GM23338 (cell line): ENCODE data around the gene PTPRQ. TPM values are rescaled to one million over a fixed set of nuclear protein-coding genes. Genes with fewer than 3 reads are reported as not detected.

Experiments used
- ATAC-seq: fragments of 200-7000 bp; cut with Tn5 transposase; 3 replicates; pipeline ENCODE4 v1.9.1; 2020
- DNase-seq: peaks from one replicate; pipeline ENCODE4 v3.0.0-alpha.2; 2015; ENCODE audit warnings: low spot score
- H2AFZ ChIP-seq: fragments of 200-600 bp; sonication (generic); 2 replicates; pipeline ENCODE4 v1.8.0; 2016; ENCODE audit warnings: antibody characterized with exemption, mild to moderate bottlenecking, moderate library complexity
- H3F3A ChIP-seq: fragments of 200-600 bp; sonication (generic); replicated peaks from 2 replicates; pipeline ENCODE4 v1.8.0; 2017; ENCODE audit warnings: antibody characterized with exemption, mixed run types, low read depth
- H3K27ac ChIP-seq: fragments of 200-600 bp; sonication (generic); 2 replicates; pipeline ENCODE4 v1.6.1; 2016; ENCODE audit warnings: low read depth
- H3K27me3 ChIP-seq: fragments of 200-600 bp; sonication (generic); 2 replicates; pipeline ENCODE4 v1.8.0; 2016; ENCODE audit warnings: mild to moderate bottlenecking, mixed run types, moderate library complexity; ENCODE audit not compliant: insufficient read depth
- H3K36me3 ChIP-seq: fragments of 200-600 bp; sonication (generic); 2 replicates; pipeline ENCODE4 v1.8.0; 2016; ENCODE audit warnings: mild to moderate bottlenecking; ENCODE audit not compliant: insufficient read depth
- H3K4me1 ChIP-seq: fragments of 200-600 bp; sonication (generic); 2 replicates; pipeline ENCODE4 v1.8.0; 2016; ENCODE audit warnings: mild to moderate bottlenecking, moderate library complexity; ENCODE audit not compliant: insufficient read depth
- H3K4me2 ChIP-seq: fragments of 200-600 bp; sonication (generic); 2 replicates; pipeline ENCODE4 v1.7.1; 2017; ENCODE audit warnings: mixed run types
- H3K4me3 ChIP-seq: fragments of 200-600 bp; sonication (generic); 2 replicates; pipeline ENCODE4 v1.6.1; 2016; ENCODE audit warnings: mixed run types
- H3K79me2 ChIP-seq: fragments of 200-600 bp; sonication (generic); replicated peaks from 2 replicates; pipeline ENCODE4 v1.8.0; 2017; ENCODE audit warnings: mild to moderate bottlenecking; ENCODE audit not compliant: insufficient read depth
- H3K9me2 ChIP-seq: fragments of 200-600 bp; sonication (generic); 2 replicates; pipeline ENCODE4 v1.8.0; 2017; ENCODE audit not compliant: insufficient read depth
- H4K20me1 ChIP-seq: fragments of 200-600 bp; sonication (generic); replicated peaks from 2 replicates; pipeline ENCODE4 v1.8.0; 2017; ENCODE audit warnings: mild to moderate bottlenecking; ENCODE audit not compliant: insufficient read depth
- H3K27ac Mint-ChIP-seq: 2 replicates; pipeline ENCODE4 v1.8.0; 2020; ENCODE audit warnings: inconsistent platforms, mild to moderate bottlenecking, moderate library complexity, mixed read lengths
- H3K27me3 Mint-ChIP-seq: 3 replicates; pipeline ENCODE4 v1.8.0; 2022; ENCODE audit warnings: low read depth, mild to moderate bottlenecking, moderate library complexity, mixed read lengths, inconsistent platforms; ENCODE audit not compliant: insufficient read depth, poor library complexity
- H3K36me3 Mint-ChIP-seq: 3 replicates; pipeline ENCODE4 v1.8.0; 2021; ENCODE audit warnings: low read depth, mild to moderate bottlenecking, inconsistent platforms, moderate library complexity, mixed read lengths
- H3K4me1 Mint-ChIP-seq: 3 replicates; pipeline ENCODE4 v1.8.0; 2020; ENCODE audit warnings: mild to moderate bottlenecking, inconsistent platforms, mixed read lengths
- H3K4me3 Mint-ChIP-seq: 3 replicates; pipeline ENCODE4 v1.8.0; 2021; ENCODE audit warnings: moderate library complexity, mild to moderate bottlenecking, inconsistent platforms, mixed read lengths
- H3K9me3 Mint-ChIP-seq: 3 replicates; pipeline ENCODE4 v1.8.0; 2020; ENCODE audit warnings: moderate library complexity, mild to moderate bottlenecking, inconsistent platforms, mixed read lengths
- CREB1 ChIP-seq: fragments of 250-450 bp; sonication (Bioruptor Pico); IDR thresholded peaks from 2 replicates; pipeline ENCODE4 v1.5.0; 2020; ENCODE audit warnings: low read depth, mild to moderate bottlenecking, moderate library complexity
- CTCF ChIP-seq, 2 experiments: fragments of 200-600 bp in 1 of 2; sonication (generic) in 1 of 2; conservative IDR thresholded peaks; 2 replicates each; pipeline versions ENCODE4 v1.5.1 to v1.6.1; 2016 to 2017; ENCODE audit warnings: antibody characterized with exemption in 2 of 2, low read depth in 2 of 2, mild to moderate bottlenecking in 2 of 2, moderate library complexity in 1 of 2
- ETS1 ChIP-seq: IDR thresholded peaks from 2 replicates; pipeline ENCODE4 v1.6.1; 2016; ENCODE audit warnings: antibody characterized with exemption
- EZH2 ChIP-seq: fragments of 200-600 bp; sonication (generic); IDR thresholded peaks from one replicate; pipeline ENCODE4 v1.8.0; 2017; ENCODE audit warnings: antibody characterized with exemption, mild to moderate bottlenecking, low read depth; ENCODE audit not compliant: unreplicated experiment
- EZH2phosphoT487 ChIP-seq: fragments of 200-600 bp; sonication (generic); IDR thresholded peaks from one replicate; pipeline ENCODE4 v1.8.1; 2018; ENCODE audit warnings: antibody characterized with exemption; ENCODE audit not compliant: unreplicated experiment
- JUNB ChIP-seq: IDR thresholded peaks from one replicate; pipeline ENCODE4 v1.6.1; 2016; ENCODE audit warnings: antibody characterized with exemption; ENCODE audit not compliant: unreplicated experiment
- NANOG ChIP-seq: IDR thresholded peaks from 2 replicates; pipeline ENCODE4 v1.6.1; 2016; ENCODE audit warnings: antibody characterized with exemption, borderline replicate concordance
- POLR2AphosphoS5 ChIP-seq: IDR thresholded peaks from 2 replicates; pipeline ENCODE4 v1.6.1; 2016; ENCODE audit warnings: antibody characterized with exemption, low read depth
- REST ChIP-seq: IDR thresholded peaks from one replicate; pipeline ENCODE4 v1.6.1; 2018; ENCODE audit warnings: antibody characterized with exemption; ENCODE audit not compliant: unreplicated experiment
- STAT1 ChIP-seq: IDR thresholded peaks from one replicate; pipeline ENCODE4 v1.6.1; 2016; ENCODE audit warnings: antibody characterized with exemption; ENCODE audit not compliant: unreplicated experiment
- ZNF114 ChIP-seq: fragments of 250-450 bp; sonication (Bioruptor Pico); IDR thresholded peaks from 2 replicates; pipeline ENCODE4 v1.5.0; 2020; ENCODE audit warnings: mild to moderate bottlenecking, moderate library complexity
- ZNF331 ChIP-seq: fragments of 250-450 bp; sonication (Bioruptor Pico); IDR thresholded peaks from 2 replicates; pipeline ENCODE4 v1.5.0; 2020; ENCODE audit warnings: low read depth, mild to moderate bottlenecking, moderate library complexity
- ZNF462 ChIP-seq: fragments of 250-450 bp; sonication (Bioruptor Pico); IDR thresholded peaks from 2 replicates; pipeline ENCODE4 v1.5.0; 2020; ENCODE audit warnings: mild to moderate bottlenecking, moderate library complexity
- polyA plus RNA-seq: library from polyadenylated mRNA; unstranded; fragments of >200 nt; fragmentation: Nextera tagmentation; extraction: Ambion mirVana; gene quantifications from 2 replicates; pipeline ENCODE4 v1.2.1, GENCODE V29; 2016
- total RNA-seq: library from RNA; depleted of rRNA; stranded (reverse); fragments of >200 nt; shearing (Covaris generic); gene quantifications from 2 replicates; pipeline ENCODE4 v1.2.3, GENCODE V29; 2014

PTPRQ gene
- total and polyA plus RNA-seq, 2 experiments from 2014 or later: not detected

- Histone ChIP-seq H3K4me2 (peak overlapping the region; percentile 36; the same call in 1 of the 2 replicates), H3K27ac (no peak overlapping the region), H3K4me1 (no peaks in the 10 kb centered on the region), H3F3A (no peaks in the 10 kb centered on the region), H2AFZ (peak overlapping the region; percentile 96), H3K27me3 (no peaks in the 10 kb centered on the region), H4K20me1 (no peaks in the 10 kb centered on the region), H3K4me3 (peak overlapping the region; percentile 43; the same call in 1 of the 2 replicates), H3K79me2 (no peaks in the 10 kb centered on the region), H3K36me3 (no peaks in the 10 kb centered on the region), H3K9me2 (no peaks in the 10 kb centered on the region)
- no peaks in the 10 kb centered on the region for H3K9me3 Mint-ChIP-seq
- TF ChIP-seq ZNF462 (CRISPR knock-in tag): no peak
- no peak for TF ChIP-seq JUNB
- no peak for TF ChIP-seq POLR2AphosphoS5
- no peak for TF ChIP-seq NANOG
- TF ChIP-seq CREB1 (CRISPR knock-in tag): no peak
- no peak for TF ChIP-seq EZH2phosphoT487
- no peak for TF ChIP-seq ZNF331 (CRISPR knock-in tag)
- no peak for TF ChIP-seq ETS1
- TF ChIP-seq ZNF114: no peak
- TF ChIP-seq STAT1: no peak
- no peak for TF ChIP-seq CTCF (conservative IDR thresholded peaks at IDR 0.05; ENCODE audit: low read depth in 2 of 2)
- TF ChIP-seq EZH2: no peak
- no peak for TF ChIP-seq REST
- peaks cover 4% of the 10 kb centered on the region; the same call in 1 of the 3 replicates for H3K4me1 Mint-ChIP-seq
- peaks cover 6% of the 10 kb centered on the region for H3K27me3 Mint-ChIP-seq
- DNase-seq (no peak), ATAC-seq (no peak)
- H3K4me3 Mint-ChIP-seq: no peak overlapping the region
- H3K27ac Mint-ChIP-seq: no peak overlapping the region
- H3K36me3 Mint-ChIP-seq: no peaks in the 10 kb centered on the region
These were observed 42.8 kb upstream of the PTPRQ start for GRCh38 chr12:80401191-80401590.
